PC-9 (cell line): ENCODE results near the gene GABRB3. TPM values are rescaled to one million over a fixed set of nuclear protein-coding genes. Genes with fewer than 3 reads are reported as not detected.

Experiments used
- BruUV-seq: library from RNA; stranded (reverse); fragments of 400-500 nt; replicated peaks from 2 replicates; lab custom pipeline; 2021; lab: Mats Ljungman, UMichigan
- CTCF ChIA-PET: fragments of 300-600 bp; sonication (Branson Sonifier 250); formaldehyde crosslinking; loops from one replicate; lab custom pipeline; 2022; ENCODE audit warnings: antibody characterized with exemption; lab: Charles Lee
- POLR2A ChIA-PET: fragments of 300-600 bp; sonication (Branson Sonifier 250); formaldehyde crosslinking; loops from one replicate; lab custom pipeline; 2022; ENCODE audit warnings: antibody characterized with exemption; ENCODE audit not compliant: unreplicated experiment; lab: Charles Lee
- DNase-seq, 2 experiments: peaks; one replicate each; pipeline versions ENCODE4 v3.0.0 to v3.0.0-alpha.2; 2015 to 2022; ENCODE audit warnings: mixed read lengths in 1 of 2
- H2AFZ ChIP-seq: fragments of 200-600 bp; sonication (generic); 2 replicates; pipeline ENCODE4 v1.8.1; 2017; ENCODE audit warnings: antibody characterized with exemption
- H3F3A ChIP-seq: fragments of 200-600 bp; sonication (generic); 2 replicates; pipeline ENCODE4 v1.8.1; 2017; ENCODE audit warnings: antibody characterized with exemption, mild to moderate bottlenecking, low read depth; ENCODE audit not compliant: insufficient read depth
- H3K27ac ChIP-seq: fragments of 200-600 bp; sonication (generic); 2 replicates; pipeline ENCODE4 v1.6.1; 2016; ENCODE audit warnings: mixed run types
- H3K27me3 ChIP-seq: fragments of 200-600 bp; sonication (generic); 2 replicates; pipeline ENCODE4 v1.6.1; 2016; ENCODE audit warnings: low read depth, mixed run types; ENCODE audit not compliant: insufficient read depth
- H3K36me3 ChIP-seq: fragments of 200-600 bp; sonication (generic); 2 replicates; pipeline ENCODE4 v1.6.1; 2016; ENCODE audit warnings: low read depth, mixed run types
- H3K4me1 ChIP-seq: fragments of 200-600 bp; sonication (generic); replicated peaks from 2 replicates; pipeline ENCODE4 v1.6.1; 2016; ENCODE audit warnings: mixed run types; ENCODE audit not compliant: insufficient read depth
- H3K4me2 ChIP-seq: fragments of 200-600 bp; sonication (generic); 2 replicates; pipeline ENCODE4 v1.6.1; 2017; ENCODE audit warnings: mixed run types
- H3K4me3 ChIP-seq: fragments of 200-600 bp; sonication (generic); 2 replicates; pipeline ENCODE4 v1.6.1; 2016; ENCODE audit warnings: mixed run types
- H3K79me2 ChIP-seq: fragments of 200-600 bp; sonication (generic); 2 replicates; pipeline ENCODE4 v1.6.1; 2017; ENCODE audit warnings: low read depth, mixed run types
- H3K9me2 ChIP-seq: fragments of 200-600 bp; sonication (generic); 2 replicates; pipeline ENCODE4 v1.8.1; 2017; ENCODE audit warnings: mild to moderate bottlenecking; ENCODE audit not compliant: insufficient read depth
- H3K9me3 ChIP-seq: fragments of 200-600 bp; sonication (generic); 2 replicates; pipeline ENCODE4 v1.8.1; 2016; ENCODE audit warnings: low read depth; ENCODE audit not compliant: insufficient read depth
- H4K20me1 ChIP-seq: fragments of 200-600 bp; sonication (generic); 2 replicates; pipeline ENCODE4 v1.8.1; 2017; ENCODE audit not compliant: insufficient read depth
- EZH2 ChIP-seq: fragments of 200-600 bp; sonication (generic); IDR thresholded peaks from 2 replicates; pipeline ENCODE4 v1.8.0; 2017; ENCODE audit warnings: antibody characterized with exemption, low read depth
- intact Hi-C: fragments of 100-400 bp; cut with micrococcal nuclease; formaldehyde crosslinking; loops from one replicate; pipeline ENCODE4 v1.10.0; 2022; ENCODE audit not compliant: unreplicated experiment
- total RNA-seq: library from RNA; stranded (reverse); gene quantifications from 2 replicates; pipeline ENCODE4 v1.2.3, GENCODE V29; 2021
- TF ChIP-seq, protein P1 (sequence below): fragments of 200-600 bp; sonication (generic); conservative IDR thresholded peaks from 2 replicates; pipeline ENCODE4 v1.6.1; 2017; ENCODE audit warnings: mixed run types, antibody characterized with exemption, mild to moderate bottlenecking, moderate library complexity

Gene GABRB3
- total RNA-seq, 1 experiment from 2014 or later, result 6.3 TPM

GRCh38 chr15:26580943-26581342, 191.9 kb downstream of the GABRB3 start:
- H3K4me3 ChIP-seq, result no peak overlapping the region
- no peaks in the 10 kb centered on the region for H3K4me1 ChIP-seq
- H2AFZ ChIP-seq, result no peak overlapping the region
- no peaks in the 10 kb centered on the region for H3K79me2 ChIP-seq
- intact Hi-C loops, result no loop called here
- BruUV-seq, result no TSS peak
- H3K9me2 ChIP-seq, result no peaks in the 10 kb centered on the region
- POLR2A ChIA-PET, result no interaction called here
- CTCF ChIA-PET, result no interaction called here
- H3K4me2 ChIP-seq, result no peak overlapping the region
- H3K36me3 ChIP-seq, result no peaks in the 10 kb centered on the region
- H3K27ac ChIP-seq, result no peak overlapping the region
- H3F3A ChIP-seq, result no peaks in the 10 kb centered on the region
- H4K20me1 ChIP-seq, result no peaks in the 10 kb centered on the region
- no peak for DNase-seq
- H3K27me3 ChIP-seq, result no peaks in the 10 kb centered on the region
- TF ChIP-seq, protein P1, sequence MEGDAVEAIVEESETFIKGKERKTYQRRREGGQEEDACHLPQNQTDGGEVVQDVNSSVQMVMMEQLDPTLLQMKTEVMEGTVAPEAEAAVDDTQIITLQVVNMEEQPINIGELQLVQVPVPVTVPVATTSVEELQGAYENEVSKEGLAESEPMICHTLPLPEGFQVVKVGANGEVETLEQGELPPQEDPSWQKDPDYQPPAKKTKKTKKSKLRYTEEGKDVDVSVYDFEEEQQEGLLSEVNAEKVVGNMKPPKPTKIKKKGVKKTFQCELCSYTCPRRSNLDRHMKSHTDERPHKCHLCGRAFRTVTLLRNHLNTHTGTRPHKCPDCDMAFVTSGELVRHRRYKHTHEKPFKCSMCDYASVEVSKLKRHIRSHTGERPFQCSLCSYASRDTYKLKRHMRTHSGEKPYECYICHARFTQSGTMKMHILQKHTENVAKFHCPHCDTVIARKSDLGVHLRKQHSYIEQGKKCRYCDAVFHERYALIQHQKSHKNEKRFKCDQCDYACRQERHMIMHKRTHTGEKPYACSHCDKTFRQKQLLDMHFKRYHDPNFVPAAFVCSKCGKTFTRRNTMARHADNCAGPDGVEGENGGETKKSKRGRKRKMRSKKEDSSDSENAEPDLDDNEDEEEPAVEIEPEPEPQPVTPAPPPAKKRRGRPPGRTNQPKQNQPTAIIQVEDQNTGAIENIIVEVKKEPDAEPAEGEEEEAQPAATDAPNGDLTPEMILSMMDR, result no peak
- no peak for TF ChIP-seq EZH2
- H3K9me3 ChIP-seq, result no peaks in the 10 kb centered on the region

DNA sequence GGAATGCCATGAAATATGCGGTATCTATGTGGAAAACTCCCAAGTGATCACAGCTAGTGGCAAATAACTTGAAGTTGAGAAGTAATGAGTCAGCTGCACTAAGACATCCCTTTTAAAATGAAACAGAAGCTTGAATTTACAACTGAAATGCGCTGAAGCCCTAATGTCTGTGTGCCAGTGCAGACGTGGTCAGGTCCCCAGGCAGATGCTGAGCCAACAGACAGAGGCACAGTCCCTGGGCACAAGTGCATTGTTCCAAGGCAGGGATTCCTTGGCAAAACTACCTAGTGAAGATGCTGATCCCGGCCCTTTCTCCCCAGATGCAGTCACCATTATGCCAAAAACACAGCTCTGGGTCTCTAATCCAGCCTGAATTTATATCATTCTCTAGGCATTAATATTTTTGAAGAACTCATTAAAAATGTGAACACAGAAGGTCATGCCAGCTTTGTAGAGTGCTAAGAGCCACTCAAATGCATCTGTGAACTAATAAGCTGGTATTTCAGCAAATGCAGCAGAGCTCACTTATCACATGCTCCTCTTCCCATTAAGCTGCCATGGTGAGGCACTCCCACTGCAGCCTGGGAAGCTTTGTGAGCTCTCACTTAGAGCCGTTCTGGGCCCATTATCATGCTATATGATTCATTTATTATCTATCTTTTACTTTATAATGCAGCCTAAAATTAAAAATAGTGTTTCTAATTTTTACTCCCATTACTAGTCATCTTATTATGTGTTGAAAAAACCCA, 200.1 kb downstream of the GABRB3 start:
- CTCF ChIA-PET, result no interaction called here
- no peaks in the 10 kb centered on the region for H3K9me2 ChIP-seq
- no TSS peak for BruUV-seq
- no peaks in the 10 kb centered on the region for H3K4me1 ChIP-seq
- H3K27me3 ChIP-seq, result no peaks in the 10 kb centered on the region
- no peaks in the 10 kb centered on the region for H3K79me2 ChIP-seq
- intact Hi-C loops, result no loop called here
- POLR2A ChIA-PET, result no interaction called here
- no peak overlapping the region for H3K4me3 ChIP-seq
- no peak overlapping the region for H2AFZ ChIP-seq
- no peaks in the 10 kb centered on the region for H3K36me3 ChIP-seq
- H3F3A ChIP-seq, result no peaks in the 10 kb centered on the region
- no peak overlapping the region for H3K4me2 ChIP-seq
- TF ChIP-seq, protein P1, result no peak
- no peak for DNase-seq
- H4K20me1 ChIP-seq, result no peaks in the 10 kb centered on the region
- H3K9me3 ChIP-seq, result no peaks in the 10 kb centered on the region
- no peak overlapping the region for H3K27ac ChIP-seq

GRCh38 chr15:26571346-26571745, 201.5 kb downstream of the GABRB3 start:
- ChIA-PET POLR2A (no interaction called here), CTCF (no interaction called here)
- Histone ChIP-seq H3K4me2 (no peak overlapping the region), H3F3A (no peaks in the 10 kb centered on the region), H3K9me3 (no peaks in the 10 kb centered on the region), H3K4me3 (no peak overlapping the region), H3K9me2 (no peaks in the 10 kb centered on the region), H3K79me2 (no peaks in the 10 kb centered on the region), H2AFZ (no peak overlapping the region), H3K27ac (no peak overlapping the region), H3K27me3 (no peaks in the 10 kb centered on the region), H3K4me1 (no peaks in the 10 kb centered on the region), H3K36me3 (no peaks in the 10 kb centered on the region), H4K20me1 (no peaks in the 10 kb centered on the region)
- no TSS peak for BruUV-seq
- no peak for DNase-seq
- no peak for TF ChIP-seq EZH2
- intact Hi-C loops, result no loop called here

GRCh38 chr15:26565542-26565941, 207.3 kb downstream of the GABRB3 start:
- Histone ChIP-seq H3K79me2 (no peaks in the 10 kb centered on the region), H3K4me2 (no peak overlapping the region), H3K4me1 (no peaks in the 10 kb centered on the region), H3K9me3 (no peaks in the 10 kb centered on the region), H3K4me3 (no peak overlapping the region), H4K20me1 (no peaks in the 10 kb centered on the region), H2AFZ (no peak overlapping the region), H3K9me2 (no peaks in the 10 kb centered on the region), H3K27me3 (no peaks in the 10 kb centered on the region), H3F3A (no peaks in the 10 kb centered on the region), H3K36me3 (no peaks in the 10 kb centered on the region), H3K27ac (no peak overlapping the region)
- CTCF ChIA-PET, result no interaction called here
- DNase-seq, result no peak
- BruUV-seq, result no TSS peak
- intact Hi-C loops, result no loop called here
- POLR2A ChIA-PET, result no interaction called here
- TF ChIP-seq, protein P1, result no peak
- no peak for TF ChIP-seq EZH2
